GM19463 (cell line): ENCODE results near the gene TFDP1.
"Not testable (repeated sequence)": the region's sequence is repeated elsewhere in the genome, so short reads cannot be mapped to it uniquely, and the experiment has no call there.

Experiments used
- ATAC-seq: cut with Tn5 transposase; IDR thresholded peaks from one replicate; pipeline ENCODE4 v1.9.1; 2021; ENCODE audit warnings: mild to moderate bottlenecking, moderate library complexity; ENCODE audit not compliant: unreplicated experiment

TFDP1 gene

DNA sequence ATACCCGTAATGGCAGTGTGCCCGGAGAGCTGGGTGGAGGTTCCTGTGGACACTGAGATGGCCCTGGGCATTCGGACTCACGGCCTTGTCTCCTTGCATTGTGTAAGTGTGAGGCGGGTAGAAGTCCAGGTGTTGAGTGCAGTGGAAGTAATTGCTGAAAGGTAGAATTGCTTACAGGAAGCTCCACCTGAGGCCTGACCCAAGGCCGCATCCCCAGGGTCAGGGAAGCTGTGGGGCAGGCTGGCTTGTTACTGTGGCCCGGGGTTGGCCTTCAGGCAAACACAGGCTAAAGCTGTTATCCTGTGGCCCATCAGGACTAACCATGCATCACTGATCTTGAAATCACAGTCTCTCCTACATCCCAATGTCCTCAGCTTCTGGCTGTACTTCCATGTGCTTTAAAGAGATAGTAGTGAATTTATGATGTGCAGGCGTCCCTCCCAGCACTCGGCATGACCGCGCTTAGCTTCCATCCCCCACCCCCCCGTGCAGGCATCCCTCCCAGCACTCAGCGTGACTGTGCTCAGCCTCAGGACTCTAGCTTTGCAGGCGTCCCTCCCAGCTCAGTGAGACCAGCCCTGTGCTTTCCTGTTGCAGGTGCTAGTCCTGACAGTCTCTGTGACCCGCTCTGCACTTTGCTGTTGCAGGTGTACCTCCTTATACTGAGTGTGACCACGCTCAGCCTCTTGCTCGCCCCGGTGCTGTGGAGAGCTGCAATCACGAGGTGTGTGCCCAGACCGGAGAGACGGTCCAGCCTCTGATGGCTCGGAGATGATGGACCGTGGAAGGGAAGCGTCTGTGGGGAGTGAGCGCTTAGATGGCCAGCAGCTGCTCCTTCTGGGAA is 35.6 kb upstream of the TFDP1 start:
- no peak for ATAC-seq

DNA sequence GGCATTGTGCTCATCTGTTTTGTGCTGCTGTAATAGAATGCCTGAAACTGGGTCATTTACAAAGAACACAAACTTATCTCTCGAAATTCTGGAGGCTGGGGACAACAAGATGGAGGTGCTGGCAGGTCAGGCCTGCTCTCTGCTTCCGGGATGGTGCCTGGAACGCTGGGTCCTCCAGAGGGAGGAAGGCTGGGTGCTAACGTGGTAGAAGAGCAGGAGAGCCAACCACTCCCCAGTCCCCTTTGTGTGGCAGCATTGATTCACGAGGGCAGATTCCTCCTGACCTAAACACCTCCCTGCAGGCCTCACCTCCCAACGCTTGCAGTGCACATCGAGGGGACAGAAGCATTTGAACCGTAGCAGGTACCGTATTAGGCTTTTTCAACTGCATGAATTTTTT is 34.1 kb upstream of the TFDP1 start:
- ATAC-seq = no peak

DNA sequence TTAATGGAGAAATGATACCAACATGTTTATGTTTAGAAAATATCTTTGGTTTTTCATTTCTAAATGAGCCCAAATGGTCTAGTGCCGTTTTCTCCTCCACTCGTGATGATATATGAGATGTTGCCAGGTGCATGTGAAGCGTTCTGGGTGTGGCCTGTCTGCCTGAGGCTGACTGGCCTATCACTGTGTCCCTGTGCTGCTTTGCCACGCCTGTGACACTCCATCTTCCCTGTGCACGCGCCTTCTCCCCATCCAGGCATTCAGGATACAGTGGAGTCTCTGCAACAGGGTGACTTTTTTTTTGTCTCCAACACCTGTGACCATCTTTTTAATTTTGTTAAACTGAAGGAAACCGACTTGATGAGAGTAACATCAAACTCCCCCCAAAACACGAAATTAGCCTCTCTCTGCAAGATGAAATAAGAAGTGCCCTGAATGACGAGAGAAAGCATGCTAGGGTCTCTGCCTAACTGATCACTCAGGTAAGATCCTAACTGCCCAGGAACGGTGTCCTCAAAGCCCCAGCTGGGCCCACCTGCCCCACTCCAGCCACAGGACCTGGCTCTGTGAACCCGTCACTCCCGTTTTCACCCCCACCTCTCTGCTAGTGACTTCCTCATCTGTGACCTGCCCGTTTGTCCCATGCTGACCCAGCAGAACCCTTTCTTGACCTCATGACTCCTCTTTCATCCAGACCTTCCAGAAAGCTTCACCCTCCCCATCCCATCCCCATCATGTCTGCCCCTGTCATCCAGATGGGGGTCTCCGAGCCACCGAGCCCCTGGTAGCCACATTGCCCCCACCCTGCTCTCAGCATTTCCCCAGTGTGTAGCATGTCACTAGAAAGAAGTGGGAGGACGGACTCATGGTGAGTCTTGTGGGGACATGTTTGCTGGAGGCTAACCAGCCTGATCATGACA is 33.2 kb upstream of the TFDP1 start:
- no peak for ATAC-seq

DNA sequence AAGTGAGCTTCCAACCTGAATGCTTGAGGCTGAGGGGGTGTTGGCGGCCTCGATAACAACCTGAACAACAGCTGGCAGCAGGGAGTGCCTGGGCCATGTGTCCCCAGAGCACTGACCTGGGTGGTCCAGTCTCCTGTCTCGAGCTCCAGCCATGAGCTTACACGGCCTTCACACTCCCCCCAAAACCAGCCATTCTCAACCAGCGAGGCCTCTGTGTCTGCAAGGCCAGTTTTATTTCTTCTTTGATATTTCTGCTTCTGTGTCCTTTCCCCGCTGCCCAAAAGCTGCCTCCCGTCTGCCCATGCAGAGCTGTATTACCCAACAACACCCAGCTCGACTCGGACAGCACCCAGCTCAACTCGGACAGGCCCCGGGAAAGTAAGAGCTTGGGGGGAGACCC is 32.5 kb upstream of the TFDP1 start:
- no peak for ATAC-seq

DNA sequence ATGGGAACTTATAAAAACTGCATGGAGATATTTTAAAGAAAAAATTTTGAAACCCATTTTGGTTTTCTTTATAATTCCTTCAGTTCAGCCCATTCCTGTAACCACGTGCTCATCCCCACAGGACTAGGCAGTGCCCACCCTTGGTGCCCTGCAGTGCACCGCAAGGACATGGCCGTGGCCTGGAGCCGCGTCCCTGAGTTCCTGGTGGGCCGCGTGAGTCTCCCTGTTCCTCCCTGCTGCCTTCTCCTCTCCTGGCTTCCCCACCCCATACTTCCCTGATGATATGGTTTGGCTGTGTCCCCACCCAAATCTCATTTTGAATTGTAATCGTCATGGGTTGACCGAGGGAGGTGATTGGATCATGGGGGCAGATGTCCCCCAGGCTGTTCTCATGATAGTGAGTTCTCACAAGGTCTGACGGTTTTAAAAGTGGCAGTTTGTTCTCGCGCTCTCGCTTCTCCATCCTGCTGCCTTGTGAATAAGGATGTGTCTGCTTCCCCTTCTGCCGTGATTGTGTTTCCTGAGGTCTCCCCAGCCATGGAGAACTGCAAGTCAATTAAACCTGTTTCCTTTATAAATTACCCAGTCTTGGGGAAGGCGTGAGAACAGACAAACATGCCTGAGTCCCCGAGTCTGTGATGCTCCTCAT is 31.6 kb upstream of the TFDP1 start:
- ATAC-seq = no peak

DNA sequence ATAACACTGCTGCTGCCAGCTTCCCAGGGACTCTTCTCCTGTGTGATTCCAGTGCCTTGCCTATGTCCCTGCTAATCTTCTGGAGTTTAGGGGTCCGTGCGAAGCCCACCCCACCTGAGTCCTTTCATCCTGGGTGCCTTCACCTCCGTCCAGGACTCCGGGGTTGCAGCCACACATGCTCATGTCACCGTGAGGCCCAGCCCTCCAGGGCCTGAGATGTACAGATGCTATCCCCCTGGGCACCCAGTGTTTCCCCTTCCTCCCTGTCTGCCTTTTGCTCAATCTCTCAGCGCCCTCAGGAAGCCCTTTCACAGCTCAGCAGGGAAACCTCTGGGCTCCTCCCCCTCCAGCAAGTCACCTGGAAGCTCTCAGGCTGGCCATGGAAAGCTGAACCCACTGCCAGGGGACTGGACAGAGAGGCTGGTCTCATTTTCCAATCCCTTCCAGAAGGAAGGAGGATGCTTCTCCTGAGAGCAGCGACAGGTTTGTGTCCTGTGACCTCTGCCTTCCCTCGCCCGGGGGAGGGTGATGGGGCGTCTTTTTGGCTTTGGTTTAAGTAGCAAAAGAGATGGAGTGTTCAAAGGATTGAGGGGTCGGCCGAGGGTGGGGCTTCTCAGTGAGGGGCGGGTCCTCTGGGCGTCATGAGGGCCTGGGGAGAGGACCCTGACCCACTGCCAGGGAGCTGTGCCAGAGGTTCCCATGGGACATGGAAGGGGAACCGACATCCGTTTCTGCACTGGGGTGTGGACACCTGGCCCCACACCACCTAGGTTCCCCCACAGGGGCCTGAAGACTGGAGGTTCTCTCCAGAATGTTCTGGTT is 30.8 kb upstream of the TFDP1 start:
- ATAC-seq = no peak

DNA sequence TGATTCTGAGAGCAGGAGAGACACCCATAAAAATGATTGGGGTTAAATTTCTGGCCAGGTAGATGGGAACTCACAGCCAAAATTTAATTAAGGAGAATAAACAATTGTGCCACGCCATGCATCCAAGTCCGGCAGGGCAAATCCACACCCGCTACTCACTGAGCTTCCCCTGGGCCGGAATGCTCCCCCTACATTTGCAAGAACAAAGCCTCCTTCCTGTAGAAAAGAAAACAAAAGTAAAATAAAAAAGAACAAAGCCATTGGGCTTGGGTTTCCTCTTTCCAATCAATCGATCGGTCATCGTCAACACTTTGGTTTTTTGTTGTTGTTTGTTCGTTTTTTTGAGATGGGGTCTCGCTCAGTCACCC is 30.2 kb upstream of the TFDP1 start:
- ATAC-seq = no peak

DNA sequence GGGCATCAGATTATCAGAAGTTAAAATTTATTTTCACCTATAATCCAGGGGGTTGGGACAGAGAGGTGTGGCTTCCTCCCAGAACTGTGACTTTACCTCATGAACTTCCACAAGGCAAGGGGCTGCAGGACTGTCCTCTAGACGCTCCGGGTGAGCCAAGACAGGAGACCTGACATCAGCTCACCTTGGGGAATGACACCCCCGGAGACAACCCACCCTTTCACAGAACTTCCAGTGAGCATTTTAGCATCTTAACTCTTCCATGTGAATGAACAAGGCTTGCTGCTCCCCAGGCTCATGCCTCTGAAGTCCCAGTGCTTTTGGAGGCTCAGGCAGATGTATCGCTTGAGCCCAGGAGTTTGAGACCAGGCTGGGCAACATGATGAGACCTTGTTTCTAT is 29.4 kb upstream of the TFDP1 start:
- no peak for ATAC-seq

DNA sequence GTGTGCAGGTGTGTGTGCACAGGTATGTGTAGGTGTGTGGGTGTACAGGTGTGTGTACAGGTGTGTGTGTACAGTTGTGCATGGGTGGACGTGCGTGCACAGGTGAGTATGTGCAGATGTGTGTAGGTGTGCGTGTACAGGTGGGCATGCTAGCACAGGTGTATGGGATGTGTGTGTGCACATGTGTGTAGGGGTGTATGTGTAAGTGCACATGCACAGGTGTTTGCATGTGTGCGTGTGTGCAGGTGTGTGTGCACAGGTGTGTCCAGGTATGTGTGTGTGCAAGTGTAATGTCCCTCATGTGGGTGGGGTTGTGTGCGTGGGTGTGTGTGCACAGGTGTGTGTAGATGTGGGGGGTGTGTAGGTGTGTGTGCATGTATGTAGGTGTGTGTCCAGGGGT is 27.5 kb upstream of the TFDP1 start:
- no peak for ATAC-seq

DNA sequence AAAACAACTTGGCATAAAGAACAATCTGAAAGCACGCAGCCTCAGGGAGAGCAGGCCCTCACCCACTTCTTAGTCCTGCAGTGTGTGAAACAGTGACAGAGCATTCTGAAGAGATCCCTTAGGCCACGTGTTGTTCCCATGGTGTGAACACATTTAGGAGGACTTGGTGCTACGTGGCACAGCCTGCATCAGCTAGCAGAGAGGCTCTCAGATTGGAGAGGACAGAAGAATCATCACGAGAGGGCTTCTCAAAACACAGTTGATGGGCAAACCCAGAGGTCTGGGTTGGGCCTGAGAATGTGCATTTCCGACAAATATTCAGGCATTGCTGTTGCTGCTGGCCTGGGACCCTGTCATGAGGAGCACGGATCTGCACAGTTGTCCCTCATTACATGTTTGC is 26.1 kb upstream of the TFDP1 start:
- ATAC-seq = no peak

DNA sequence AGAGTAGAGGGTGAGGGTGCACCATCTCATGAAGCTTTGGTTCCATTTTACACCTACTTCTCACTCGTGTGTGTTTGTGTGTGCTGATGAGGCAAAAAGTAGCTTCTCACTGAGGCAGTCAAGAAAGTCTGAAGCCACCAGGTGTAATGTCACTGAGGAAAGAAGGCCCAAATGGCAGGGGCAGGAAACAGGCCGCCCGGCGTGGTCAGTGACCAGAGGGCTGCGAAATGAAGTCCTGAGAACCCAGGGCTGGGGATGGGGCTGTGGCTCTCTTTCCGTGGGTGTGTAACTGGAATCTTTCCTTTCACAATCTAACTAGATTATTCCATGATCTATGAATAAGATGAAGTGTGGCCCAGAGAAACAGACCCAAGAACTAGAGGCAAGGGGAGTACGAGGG is 25.5 kb upstream of the TFDP1 start:
- ATAC-seq = no peak

DNA sequence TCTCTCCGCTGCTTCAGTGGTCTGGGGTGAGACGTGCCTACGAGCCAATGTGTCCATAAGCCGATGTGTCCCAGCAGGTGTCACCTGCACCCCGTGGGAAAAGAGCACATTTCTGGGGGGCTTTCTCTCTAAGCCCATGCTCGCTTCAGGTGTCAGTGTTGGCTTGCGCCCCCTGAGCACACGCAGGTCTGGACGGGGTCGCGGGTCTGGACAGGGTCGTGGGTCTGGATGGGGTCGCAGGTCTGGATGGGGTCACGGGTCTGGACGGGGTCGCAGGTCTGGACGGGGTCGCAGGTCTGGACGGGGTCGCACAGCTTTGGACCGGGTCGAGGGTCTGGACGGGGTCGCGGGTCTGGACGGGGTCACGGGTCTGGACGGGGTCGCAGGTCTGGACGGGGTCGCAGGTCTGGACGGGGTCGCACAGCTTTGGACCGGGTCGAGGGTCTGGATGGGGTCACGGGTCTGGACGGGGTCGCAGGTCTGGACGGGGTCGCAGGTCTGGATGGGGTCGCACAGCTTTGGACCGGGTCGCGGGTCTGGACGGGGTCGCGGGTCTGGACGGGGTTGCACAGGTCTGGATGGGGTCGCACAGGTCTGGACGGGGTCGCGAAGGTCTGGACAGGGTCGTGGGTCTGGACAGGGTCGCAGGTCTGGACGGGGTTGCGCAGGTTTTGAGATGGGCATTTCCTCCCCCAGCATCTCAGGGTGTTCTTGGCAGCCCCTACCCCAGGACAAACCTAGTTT is 24.5 kb upstream of the TFDP1 start:
- no peak for ATAC-seq

DNA sequence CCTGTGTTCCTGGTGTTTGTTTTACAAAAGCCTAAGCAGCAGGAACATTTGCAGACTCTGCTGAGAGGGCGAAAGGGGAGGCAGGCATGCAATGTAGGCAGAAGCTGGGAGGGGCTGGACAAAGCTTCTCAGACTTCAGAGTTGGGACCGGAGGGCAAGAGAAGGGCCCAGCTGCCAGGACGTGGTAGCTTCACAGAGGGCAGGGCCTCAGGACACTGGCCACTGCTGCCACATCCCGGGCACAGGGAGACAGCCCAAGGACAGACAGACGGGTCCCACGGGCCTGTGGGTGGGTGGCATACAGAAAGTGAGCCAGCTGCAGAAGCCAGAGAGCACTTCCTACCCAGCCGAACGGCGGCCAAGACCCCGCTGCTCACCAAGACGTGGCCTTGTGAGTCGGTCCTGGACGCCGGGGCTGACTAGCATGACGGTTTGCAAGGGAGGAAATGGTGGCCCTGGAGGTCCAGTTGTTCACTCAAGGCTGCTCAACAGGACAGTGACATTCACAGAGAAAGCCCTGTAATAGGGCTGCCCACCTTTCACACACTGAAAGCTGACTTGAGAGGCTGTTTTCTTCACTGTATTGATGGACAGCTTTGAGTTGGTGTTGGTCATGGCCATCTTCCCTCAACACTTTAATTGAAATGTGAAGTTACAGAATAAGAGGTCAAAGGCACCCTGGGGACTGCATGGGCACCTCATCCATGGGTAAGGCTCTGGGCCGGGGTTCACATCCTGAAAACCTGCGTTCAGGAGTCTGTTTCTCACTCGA is 23.7 kb upstream of the TFDP1 start:
- no peak for ATAC-seq

DNA sequence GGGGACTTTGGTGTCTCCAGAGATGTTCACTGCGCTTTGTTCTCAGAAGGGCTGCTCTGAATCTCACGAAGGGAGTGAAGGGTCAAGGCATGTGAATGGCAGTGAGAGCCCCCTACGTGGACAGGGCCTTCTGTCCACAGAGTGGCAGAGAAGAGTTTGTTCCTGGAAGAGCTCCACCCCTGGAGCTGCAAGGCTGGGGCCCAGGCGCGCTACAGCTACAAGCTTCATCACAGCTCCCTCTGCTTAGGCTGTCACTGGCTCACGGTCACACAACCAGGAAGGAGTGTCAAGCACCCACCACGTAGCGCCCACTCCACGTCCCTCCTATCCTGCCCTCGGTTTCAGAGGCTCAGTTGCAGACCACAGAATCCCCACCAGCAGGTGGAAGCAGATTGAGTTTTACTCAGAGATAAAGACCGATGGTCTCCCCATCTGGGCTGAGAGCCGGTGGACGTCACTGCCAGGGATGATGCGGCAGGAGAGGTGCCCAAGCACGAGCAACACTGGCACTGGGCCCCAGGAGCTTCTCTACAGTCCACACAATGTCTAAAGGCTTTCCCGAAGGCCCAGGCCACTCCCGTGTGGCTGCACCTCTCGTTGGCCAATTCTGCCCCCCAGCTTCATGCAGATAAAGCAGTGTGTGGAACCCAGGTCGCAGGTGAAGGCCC is 23.0 kb upstream of the TFDP1 start:
- ATAC-seq = no peak

DNA sequence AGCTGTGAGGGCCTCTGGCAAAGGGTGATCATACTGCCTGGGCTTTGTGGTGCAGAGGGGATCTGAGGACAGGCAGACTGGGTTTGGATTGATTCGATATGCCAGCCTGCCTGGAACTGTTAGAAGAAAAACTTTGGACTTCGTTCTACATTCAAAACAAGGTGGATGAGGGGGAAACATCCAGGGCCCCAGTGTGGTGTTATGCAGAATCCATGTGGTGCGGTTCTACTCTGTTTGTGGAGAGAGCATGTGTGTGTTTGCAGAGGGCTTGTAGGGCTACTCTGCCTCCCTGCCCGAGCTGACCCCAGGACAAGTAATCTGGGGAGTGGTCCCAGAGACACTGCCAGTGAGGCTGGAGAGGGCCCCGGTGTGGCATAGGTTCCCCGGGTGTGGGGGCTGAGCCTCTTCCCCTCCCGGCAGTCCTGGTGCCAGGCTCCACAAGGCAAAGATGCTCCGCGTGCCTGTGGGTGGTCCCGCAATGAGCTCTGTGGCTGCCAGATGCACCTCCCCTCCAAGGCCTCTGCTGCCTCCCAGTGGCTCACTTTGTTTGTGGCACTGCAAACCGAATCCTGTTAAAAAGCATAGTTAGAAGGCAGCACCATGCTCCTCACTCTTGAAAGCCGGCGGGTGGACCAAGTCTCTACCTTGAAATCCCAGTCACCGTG is 22.3 kb upstream of the TFDP1 start:
- no peak for ATAC-seq

DNA sequence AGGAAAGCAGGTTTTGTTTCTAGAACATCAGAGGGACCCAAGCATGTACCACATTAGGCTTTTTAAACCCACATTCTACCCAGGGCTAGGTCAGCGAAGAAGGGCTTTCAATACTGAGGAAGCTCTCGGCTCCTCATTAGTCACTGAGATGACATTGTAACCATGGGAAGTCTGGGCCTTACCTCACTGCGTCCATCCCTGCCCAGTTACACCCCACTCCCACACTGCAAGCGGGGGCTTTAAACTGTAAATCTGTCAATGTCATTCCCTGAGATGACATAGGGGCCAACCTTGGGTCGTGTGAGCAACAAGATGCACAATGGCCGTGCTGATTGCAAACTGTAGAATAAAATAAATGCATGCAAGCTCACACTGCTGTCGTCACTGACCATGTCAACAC is 21.7 kb upstream of the TFDP1 start:
- no peak for ATAC-seq

DNA sequence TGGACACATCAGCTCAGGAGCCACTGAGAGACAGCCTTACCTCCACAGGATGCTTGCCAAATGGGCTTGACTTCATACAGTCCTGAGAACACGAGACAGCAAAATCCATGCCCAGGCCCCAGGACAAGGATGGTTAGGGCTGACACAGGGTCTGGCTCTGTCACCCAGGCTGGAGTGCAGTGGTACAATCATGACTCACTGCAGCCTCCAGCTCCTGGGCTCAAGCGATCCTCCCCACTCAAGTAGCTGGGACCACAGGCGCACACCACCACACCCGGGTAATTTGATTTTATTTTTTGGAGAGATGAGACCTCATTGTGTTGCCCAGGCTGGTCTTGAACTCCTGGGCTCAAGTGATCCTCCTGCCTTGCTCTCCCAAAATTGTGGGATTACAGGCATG is 21.0 kb upstream of the TFDP1 start:
- ATAC-seq = not testable (repeated sequence)

DNA sequence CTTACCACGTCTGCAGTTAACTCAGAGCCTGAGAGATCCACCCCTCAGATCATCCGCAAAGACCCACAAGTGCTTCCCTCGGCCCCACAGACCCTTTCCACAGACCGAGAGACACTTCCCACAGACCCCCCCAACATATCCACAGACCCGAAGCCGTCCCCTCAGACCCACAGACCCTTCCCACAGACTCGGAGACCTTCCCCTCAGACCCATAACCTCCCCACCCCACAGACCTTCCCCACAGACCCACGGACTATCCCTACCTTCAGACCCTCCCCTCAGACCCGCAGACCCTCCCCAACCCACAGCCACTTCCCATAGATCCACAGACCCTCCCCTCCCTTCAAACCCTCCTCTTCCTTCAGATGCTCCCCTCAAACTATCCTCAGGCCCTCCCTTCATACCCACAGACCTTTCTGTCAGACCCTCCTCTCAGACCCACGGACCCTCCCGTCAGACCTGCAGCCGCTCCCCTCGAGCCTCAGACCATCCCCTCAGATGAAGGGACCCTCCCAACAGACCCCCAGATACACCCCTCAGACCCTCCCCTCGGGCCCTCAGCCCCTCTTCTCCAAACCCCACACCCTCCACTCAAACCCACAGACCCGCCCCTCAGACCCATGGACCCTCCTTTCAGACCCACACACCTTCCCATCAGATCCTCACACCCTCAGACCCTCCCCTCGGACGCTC is 20.1 kb upstream of the TFDP1 start:
- no peak for ATAC-seq
